ENCODE results near the gene CD2AP.

DNA sequence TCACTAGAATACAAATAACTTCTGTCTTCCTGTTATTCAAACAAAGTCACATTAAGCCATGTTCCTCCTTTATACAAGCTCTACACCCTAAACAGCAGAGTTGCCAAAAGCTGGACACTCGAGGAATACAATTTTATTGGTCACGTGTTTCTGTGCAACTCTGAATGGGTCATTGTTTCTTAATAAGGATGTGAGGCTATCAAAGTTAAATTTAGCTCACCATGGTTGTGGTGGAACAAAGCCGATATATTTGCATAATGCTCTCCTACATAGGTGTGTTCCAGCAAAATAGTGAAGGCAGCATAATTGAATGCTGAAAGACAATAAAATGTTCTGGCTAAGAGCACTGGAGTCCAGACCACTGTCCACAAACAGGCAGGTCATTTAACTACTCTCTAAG, 36.9 kb upstream of the CD2AP start:
- TF ChIP-seq POLR2A (IDR thresholded peaks at IDR 0.05; ENCODE audit: low read depth, low read length) (no peak), TAF1 (IDR thresholded peaks at IDR 0.05; ENCODE audit: borderline replicate concordance, low read depth, low read length) (no peak), POLR2AphosphoS5 (IDR thresholded peaks at IDR 0.05; ENCODE audit: low read depth, low read length) (no peak)

All from GM12892 (cell line).